Transverse colon (tissue), 4 donors: ENCODE data around the gene CNTFR. TPM values are rescaled to one million over a fixed set of nuclear protein-coding genes. Genes with fewer than 3 reads are reported as not detected.

Experiments
- DNase-seq: peaks from one replicate; pipeline ENCODE4 v3.0.0-alpha.2; 2019
- H3K27ac ChIP-seq, 4 donors: fragments of 200-600 bp; sonication (generic); 2 replicates each; pipeline ENCODE4 v1.5.1; 2016 to 2018; ENCODE audit warnings: inconsistent platforms in 4 of 4
- H3K27me3 ChIP-seq: fragments of 200-600 bp; sonication (generic); 2 replicates; pipeline ENCODE4 v1.5.1; 2017; ENCODE audit warnings: inconsistent platforms
- H3K36me3 ChIP-seq, 4 donors: fragments of 200-600 bp; sonication (generic); 2 replicates each; pipeline ENCODE4 v1.5.1; 2017 to 2019; ENCODE audit warnings: inconsistent platforms in 4 of 4
- H3K4me1 ChIP-seq, 4 donors: fragments of 200-600 bp; sonication (generic); 2 replicates each; pipeline ENCODE4 v1.5.1; 2017 to 2020; ENCODE audit warnings: inconsistent platforms in 4 of 4
- H3K4me3 ChIP-seq, 4 donors: fragments of 200-600 bp; sonication (generic); 1 replicate in 1 of 4; 2 replicates in 3 of 4; pipeline versions ENCODE4 v1.5.1 to v1.6.1; 2017 to 2019; ENCODE audit warnings: inconsistent platforms in 4 of 4
- H3K9me3 ChIP-seq, 2 donors: fragments of 200-600 bp; sonication (generic); 2 replicates each; pipeline ENCODE4 v1.5.1; 2017 to 2019; ENCODE audit warnings: inconsistent platforms in 2 of 2
- CTCF ChIP-seq, 5 experiments: fragments of 200-600 bp in 3 of 5; fragments of 450-650 bp in 2 of 5; sonication (generic) in 3 of 5; IDR thresholded peaks; 1 replicate in 2 of 5; 2 replicates in 3 of 5; pipeline ENCODE4 v1.5.1; 2016 to 2017; ENCODE audit warnings: antibody characterized with exemption in 5 of 5, inconsistent platforms in 3 of 5, mild to moderate bottlenecking in 2 of 5, moderate library complexity in 1 of 5
- EP300 ChIP-seq: sonication (generic); formaldehyde crosslinking; IDR thresholded peaks from one replicate; pipeline ENCODE4 v1.6.1; 2017; ENCODE audit warnings: antibody characterized with exemption, low read depth
- POLR2A ChIP-seq: fragments of 450-650 bp; IDR thresholded peaks from one replicate; pipeline ENCODE4 v1.6.1; 2016; ENCODE audit warnings: antibody characterized with exemption, mild to moderate bottlenecking, moderate library complexity
- POLR2AphosphoS5 ChIP-seq, 3 donors: sonication (generic); formaldehyde crosslinking; IDR thresholded peaks; one replicate each; pipeline ENCODE4 v1.6.1; 2016; ENCODE audit warnings: antibody characterized with exemption in 3 of 3
- WGBS, 2 donors: methylation state at CpG; one replicate each; pipeline ENCODE4 v1.1.5; 2018; ENCODE audit warnings: low coverage in 1 of 2; 5-methylcytosine and 5-hydroxymethylcytosine counted together
- in situ Hi-C, 4 donors: fragments of 200-750 bp; cut with MboI; loops; one replicate each; pipeline versions ENCODE4 v1.15.0 to v1.15.1; 2017; ENCODE audit warnings: low sequenced_read_pairs in 3 of 4, low pct_ligation_motif_present in 1 of 4, low pct_unique_long_range_greater_than_20kb in 1 of 4
- intact Hi-C: fragments of 100-400 bp; cut with DNase I; formaldehyde crosslinking; loops from one replicate; pipeline ENCODE4 v1.15.1; 2023; ENCODE audit warnings: low total_unique reads
- total RNA-seq, 4 donors: library from RNA; depleted of rRNA; stranded (reverse); fragments of >200 nt; gene quantifications; one replicate each; pipeline ENCODE4 v1.1.0, GENCODE V29; 2016

The CNTFR gene
- total RNA-seq, 4 donors from 2014 or later: 5.2 to 59.1 (median 6.8) TPM

- no peak overlapping the region for H3K27ac ChIP-seq
- 27% methylated on average over 43 of the region's 63 CpGs; no CpG with 5 or more reads in 1 of the 2 donors for WGBS, 2 donors
- in situ Hi-C loops: no loop called here
- no peaks in the 10 kb centered on the region for H3K9me3 ChIP-seq
- intact Hi-C loops: no loop called here
- peaks cover 70% of the 10 kb centered on the region for H3K27me3 ChIP-seq
- peaks cover 4 to 22% (median 17%) of the 10 kb centered on the region in 4 donors for H3K4me1 ChIP-seq
- no peak overlapping the region for H3K4me3 ChIP-seq
- DNase-seq: no peak
- H3K36me3 ChIP-seq: no peaks in the 10 kb centered on the region
- no peak for TF ChIP-seq POLR2AphosphoS5 (IDR thresholded peaks at IDR 0.05)
- TF ChIP-seq CTCF (IDR thresholded peaks at IDR 0.05): no peak
- no peak for TF ChIP-seq POLR2A
- no peak for TF ChIP-seq EP300
These were observed 34.1 kb upstream of the CNTFR start for GRCh38 chr9:34623374-34624235.

- intact Hi-C loops: no loop called here
- no peaks in the 10 kb centered on the region for H3K9me3 ChIP-seq
- peaks cover 37% of the 10 kb centered on the region for H3K27me3 ChIP-seq
- in situ Hi-C loops: no loop called here
- peaks cover 0 to 16% (median 13%) of the 10 kb centered on the region in 4 donors for H3K4me1 ChIP-seq
- H3K27ac ChIP-seq: peak within 1 kb of the TSS; percentile 34 to 68 (median 58)
- H3K4me3 ChIP-seq: peak within 1 kb of the TSS; percentile 61 to 83 (median 64)
- 1 to 5% methylated on average over 11 to 34 of the region's 43 CpGs for WGBS, 2 donors
- TF ChIP-seq CTCF (IDR thresholded peaks at IDR 0.05): no peak
- TF ChIP-seq POLR2A: peak; percentile 65
- TF ChIP-seq EP300: no peak
- peak; percentile 45 to 72 (median 57) for TF ChIP-seq POLR2AphosphoS5 (IDR thresholded peaks at IDR 0.05)
- peak; percentile 94 for DNase-seq
- H3K36me3 ChIP-seq: peaks cover 0 to 19% (median 8%) of the 10 kb centered on the region in 4 donors
These were observed 30.8 kb upstream of the CNTFR start, which contains the start of gene DCTN3 for GRCh38 chr9:34620061-34620994. TSS of gene DCTN3 (minus strand) at chr9:34620495. CDS start at chr9:34620464, 31 bp downstream.

GRCh38 chr9:34615132-34615531 is 25.6 kb upstream of the CNTFR start:
- Histone ChIP-seq H3K9me3 (no peaks in the 10 kb centered on the region), H3K27ac (no peak overlapping the region), H3K4me3 (no peak overlapping the region), H3K27me3 (no peaks in the 10 kb centered on the region), H3K36me3 (peaks cover 0 to 19% (median 8%) of the 10 kb centered on the region in 4 donors), H3K4me1 (peaks cover 3 to 34% (median 27%) of the 10 kb centered on the region in 4 donors)
- no peak for DNase-seq
- 84 to 90% methylated on average over 2 of the region's 2 CpGs for WGBS, 2 donors
- intact Hi-C loops (no loop called here), in situ Hi-C loops (no loop called here)
- TF ChIP-seq POLR2AphosphoS5 (IDR thresholded peaks at IDR 0.05) (no peak), EP300 (no peak), POLR2A (no peak), CTCF (IDR thresholded peaks at IDR 0.05) (no peak)
